Duodenal mucosa (tissue), 2 donors: ENCODE data around the gene LIMS2.

Experiments used
- H3K27ac ChIP-seq: one replicate; pipeline ENCODE4 v1.7.0; 2013; ENCODE audit warnings: low read depth, low read length
- H3K27me3 ChIP-seq, 2 donors: one replicate each; pipeline ENCODE4 v1.7.0; 2013; ENCODE audit warnings: low read length in 2 of 2, control low read depth in 1 of 2; ENCODE audit not compliant: insufficient read depth in 2 of 2, control insufficient read depth in 1 of 2
- H3K36me3 ChIP-seq, 2 donors: one replicate each; pipeline ENCODE4 v1.7.0; 2013; ENCODE audit warnings: low read length in 2 of 2, control low read depth in 1 of 2; ENCODE audit not compliant: insufficient read depth in 2 of 2, control insufficient read depth in 1 of 2
- H3K4me1 ChIP-seq, 2 donors: one replicate each; pipeline ENCODE4 v1.7.0; 2013; ENCODE audit warnings: low read length in 2 of 2, control low read depth in 1 of 2; ENCODE audit not compliant: insufficient read depth in 2 of 2, control insufficient read depth in 1 of 2
- H3K4me3 ChIP-seq, 2 donors: one replicate each; pipeline ENCODE4 v1.7.0; 2013; ENCODE audit warnings: low read length in 2 of 2, low read depth in 1 of 2
- H3K9ac ChIP-seq, 2 donors: one replicate each; pipeline ENCODE4 v1.7.0; 2013; ENCODE audit warnings: low read length in 2 of 2, low read depth in 1 of 2
- H3K9me3 ChIP-seq, 2 donors: one replicate each; pipeline ENCODE4 v1.7.0; 2013; ENCODE audit warnings: low read length in 2 of 2, control low read depth in 1 of 2; ENCODE audit not compliant: control insufficient read depth in 1 of 2

The LIMS2 gene, protein sequence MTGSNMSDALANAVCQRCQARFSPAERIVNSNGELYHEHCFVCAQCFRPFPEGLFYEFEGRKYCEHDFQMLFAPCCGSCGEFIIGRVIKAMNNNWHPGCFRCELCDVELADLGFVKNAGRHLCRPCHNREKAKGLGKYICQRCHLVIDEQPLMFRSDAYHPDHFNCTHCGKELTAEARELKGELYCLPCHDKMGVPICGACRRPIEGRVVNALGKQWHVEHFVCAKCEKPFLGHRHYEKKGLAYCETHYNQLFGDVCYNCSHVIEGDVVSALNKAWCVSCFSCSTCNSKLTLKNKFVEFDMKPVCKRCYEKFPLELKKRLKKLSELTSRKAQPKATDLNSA

GRCh38 chr2:127675331-127676261 lies at the start of gene LIMS2:
Gene LIMS2 (minus strand): TSS chr2:127675530. CDS start chr2:127675024, 506 bp downstream.
- peaks cover 45 to 63% of the 10 kb centered on the region in 2 donors for H3K27me3 ChIP-seq
- H3K9ac ChIP-seq = peak within 1 kb of the TSS; percentile 15 to 25

GRCh38 chr2:127722807-127723206 lies 47.5 kb upstream of the LIMS2 start:
- no peak overlapping the region for H3K27ac ChIP-seq
- H3K4me3 ChIP-seq = no peak overlapping the region
- peaks cover 20 to 54% of the 10 kb centered on the region in 2 donors for H3K36me3 ChIP-seq
- H3K9me3 ChIP-seq = no peaks in the 10 kb centered on the region
- H3K9ac ChIP-seq = no peak overlapping the region
- no peaks in the 10 kb centered on the region for H3K27me3 ChIP-seq
- no peaks in the 10 kb centered on the region for H3K4me1 ChIP-seq

More at GRCh38 chr2:127675331-127676261, at the start of gene LIMS2:
- Histone ChIP-seq H3K36me3 (no peaks in the 10 kb centered on the region), H3K4me1 (peaks cover 0 to 6% of the 10 kb centered on the region in 2 donors), H3K9me3 (no peaks in the 10 kb centered on the region), H3K4me3 (peak within 1 kb of the TSS; percentile 52 to 55), H3K27ac (peak within 1 kb of the TSS; percentile 10)

- Histone ChIP-seq H3K27ac (no peak overlapping the region), H3K4me3 (no peak overlapping the region), H3K9ac (no peak overlapping the region), H3K4me1 (no peaks in the 10 kb centered on the region), H3K9me3 (no peaks in the 10 kb centered on the region), H3K27me3 (no peaks in the 10 kb centered on the region), H3K36me3 (peaks cover 21 to 55% of the 10 kb centered on the region in 2 donors)
These were observed 46.6 kb upstream of the LIMS2 start for GRCh38 chr2:127721978-127722355.

- H3K4me1 ChIP-seq = no peaks in the 10 kb centered on the region
- H3K9me3 ChIP-seq = no peaks in the 10 kb centered on the region
- H3K9ac ChIP-seq = no peak overlapping the region
- H3K27ac ChIP-seq = no peak overlapping the region
- no peaks in the 10 kb centered on the region for H3K27me3 ChIP-seq
- H3K4me3 ChIP-seq = no peak overlapping the region
- H3K36me3 ChIP-seq = peaks cover 27 to 60% of the 10 kb centered on the region in 2 donors
These were observed 46.1 kb upstream of the LIMS2 start for GRCh38 chr2:127721311-127721977.

GRCh38 chr2:127719301-127720218 lies 44.2 kb upstream of the LIMS2 start:
- H3K27ac ChIP-seq = no peak overlapping the region
- no peak overlapping the region for H3K9ac ChIP-seq
- H3K4me3 ChIP-seq = no peak overlapping the region
- H3K4me1 ChIP-seq = no peaks in the 10 kb centered on the region
- H3K27me3 ChIP-seq = no peaks in the 10 kb centered on the region
- H3K36me3 ChIP-seq = peaks cover 33 to 66% of the 10 kb centered on the region in 2 donors
- no peaks in the 10 kb centered on the region for H3K9me3 ChIP-seq

DNA sequence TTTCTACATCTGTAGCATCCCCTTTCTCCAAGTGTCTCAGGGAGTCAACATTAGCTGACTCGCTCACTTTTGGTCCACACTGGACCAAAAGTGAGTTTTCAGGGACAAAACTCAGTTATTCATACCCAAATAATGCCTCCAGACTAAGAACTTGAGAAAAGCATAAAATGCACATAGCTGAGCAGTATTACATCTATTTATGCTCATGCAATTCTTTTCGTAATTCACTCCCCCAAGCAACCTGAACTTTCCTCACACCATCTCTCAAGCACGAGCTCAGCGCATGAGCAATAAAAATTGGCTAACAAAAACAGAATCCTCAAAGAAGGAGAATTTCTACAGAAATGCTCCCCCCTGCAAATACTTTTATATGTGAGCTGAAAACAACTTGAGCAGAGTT lies 42.9 kb upstream of the LIMS2 start:
- H3K36me3 ChIP-seq = peaks cover 35 to 69% of the 10 kb centered on the region in 2 donors
- H3K4me1 ChIP-seq = no peaks in the 10 kb centered on the region
- H3K9me3 ChIP-seq = no peaks in the 10 kb centered on the region
- H3K9ac ChIP-seq = no peak overlapping the region
- H3K27ac ChIP-seq = no peak overlapping the region
- H3K4me3 ChIP-seq = no peak overlapping the region
- no peaks in the 10 kb centered on the region for H3K27me3 ChIP-seq

DNA sequence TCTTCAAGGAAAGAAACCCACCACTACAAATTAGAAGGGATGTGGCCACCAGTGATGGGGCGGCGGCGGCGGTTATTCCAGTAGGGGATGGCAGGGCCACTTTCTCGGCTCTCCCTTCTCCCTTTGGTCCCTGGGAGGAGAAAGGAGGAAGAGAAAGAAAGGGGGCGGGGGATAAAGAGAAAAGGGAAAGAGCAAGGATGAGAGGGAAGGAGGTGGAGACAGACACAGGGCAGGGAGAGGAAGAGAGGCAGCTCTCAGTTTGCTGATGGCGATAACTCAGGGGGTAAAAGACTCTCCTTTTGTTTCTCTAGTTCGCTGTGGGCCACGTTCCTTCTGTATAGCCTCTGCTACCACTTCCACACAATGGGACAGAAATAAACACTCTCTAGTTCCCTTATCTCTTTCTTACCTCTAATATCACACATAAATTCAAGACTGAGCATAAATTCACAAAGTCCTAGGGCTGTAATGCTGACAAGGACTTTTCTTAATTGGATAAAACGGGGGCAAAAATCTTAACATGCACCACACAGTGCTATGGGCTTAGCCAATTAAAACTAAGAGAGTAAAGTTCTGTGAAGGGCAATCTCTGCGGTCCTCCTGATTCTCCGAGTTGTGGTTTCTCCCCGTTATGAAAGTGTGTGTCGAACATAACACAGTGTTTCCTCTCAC lies 40.6 kb upstream of the LIMS2 start:
- H3K4me1 ChIP-seq = no peaks in the 10 kb centered on the region
- H3K36me3 ChIP-seq = peaks cover 31 to 50% of the 10 kb centered on the region in 2 donors
- no peaks in the 10 kb centered on the region for H3K27me3 ChIP-seq
- no peak overlapping the region for H3K9ac ChIP-seq
- H3K4me3 ChIP-seq = no peak overlapping the region
- no peaks in the 10 kb centered on the region for H3K9me3 ChIP-seq
- no peak overlapping the region for H3K27ac ChIP-seq

GRCh38 chr2:127713562-127713961 lies 38.2 kb upstream of the LIMS2 start:
- no peak overlapping the region for H3K9ac ChIP-seq
- peaks cover 18 to 49% of the 10 kb centered on the region in 2 donors for H3K36me3 ChIP-seq

DNA sequence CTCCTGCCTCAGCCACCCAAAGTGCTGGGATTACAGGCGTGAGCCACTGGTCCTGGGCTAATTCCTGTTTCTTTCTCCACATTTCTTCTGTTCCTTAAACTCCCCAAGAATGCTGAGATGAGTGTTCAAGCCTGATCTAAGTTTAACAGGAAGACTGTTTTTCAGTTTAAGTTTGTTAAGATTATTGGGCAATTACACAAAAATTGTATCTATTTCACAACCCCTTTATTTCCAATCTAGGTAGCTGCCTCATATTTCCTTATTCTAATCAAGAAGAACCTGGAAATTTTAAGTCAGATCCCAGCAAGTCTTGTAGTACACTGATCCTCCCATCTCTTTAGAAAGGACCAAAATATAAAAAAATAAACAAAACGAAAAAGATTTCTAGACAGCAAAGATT lies 37.7 kb upstream of the LIMS2 start:
- no peak overlapping the region for H3K27ac ChIP-seq
- no peaks in the 10 kb centered on the region for H3K27me3 ChIP-seq
- no peaks in the 10 kb centered on the region for H3K9me3 ChIP-seq
- no peaks in the 10 kb centered on the region for H3K4me1 ChIP-seq
- H3K36me3 ChIP-seq = peaks cover 23 to 49% of the 10 kb centered on the region in 2 donors
- H3K4me3 ChIP-seq = no peak overlapping the region
- no peak overlapping the region for H3K9ac ChIP-seq

More at GRCh38 chr2:127713562-127713961, 38.2 kb upstream of the LIMS2 start:
- no peak overlapping the region for H3K27ac ChIP-seq
- H3K4me3 ChIP-seq = no peak overlapping the region
- H3K9me3 ChIP-seq = no peaks in the 10 kb centered on the region
- H3K4me1 ChIP-seq = no peaks in the 10 kb centered on the region
- H3K27me3 ChIP-seq = no peaks in the 10 kb centered on the region
